GM18858 (cell line): ENCODE results near the gene CABLES2.

ENCODE experiments used
- ATAC-seq: cut with Tn5 transposase; IDR thresholded peaks from one replicate; pipeline ENCODE4 v1.9.1; 2021; ENCODE audit not compliant: unreplicated experiment

Gene CABLES2

DNA sequence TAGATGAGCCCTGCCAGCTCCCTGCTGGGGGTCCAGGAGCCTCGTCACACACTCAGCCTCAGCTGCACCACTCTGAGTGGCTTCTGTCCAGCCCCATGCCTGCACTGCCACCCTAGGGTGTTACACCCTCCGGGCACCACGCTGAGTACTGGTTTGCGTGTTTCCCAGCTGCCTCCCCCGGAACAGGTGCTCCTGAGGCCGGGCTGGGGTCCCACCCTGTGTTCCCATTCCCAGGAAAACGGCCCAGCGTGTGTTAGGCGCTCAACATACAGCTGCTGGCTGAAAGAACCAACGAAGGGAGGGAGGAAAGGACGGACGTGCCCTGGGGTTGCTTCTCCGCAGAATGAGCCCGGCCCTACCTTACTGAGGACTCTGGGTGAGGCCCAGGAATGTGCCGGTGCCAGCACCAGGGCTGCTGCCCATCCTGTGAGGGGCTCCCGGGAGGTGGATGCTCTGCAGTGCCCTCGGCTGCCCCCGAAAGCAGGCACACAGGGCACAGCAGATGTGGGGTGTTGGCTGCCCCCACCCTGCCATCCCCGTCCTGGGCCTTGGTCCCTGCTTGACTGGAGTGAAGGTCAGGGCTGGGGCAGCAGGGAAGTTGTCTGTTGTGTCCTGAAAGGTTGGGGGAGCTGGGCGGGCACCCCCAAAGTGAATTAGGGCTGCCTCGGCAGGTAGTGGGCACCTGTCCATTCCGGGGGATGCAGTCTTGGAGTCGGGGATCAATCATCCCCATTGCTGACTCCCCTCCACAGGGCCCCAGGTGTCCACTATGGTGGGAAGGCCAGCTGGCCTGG, 56.3 kb downstream of the CABLES2 start:
- no peak for ATAC-seq

DNA sequence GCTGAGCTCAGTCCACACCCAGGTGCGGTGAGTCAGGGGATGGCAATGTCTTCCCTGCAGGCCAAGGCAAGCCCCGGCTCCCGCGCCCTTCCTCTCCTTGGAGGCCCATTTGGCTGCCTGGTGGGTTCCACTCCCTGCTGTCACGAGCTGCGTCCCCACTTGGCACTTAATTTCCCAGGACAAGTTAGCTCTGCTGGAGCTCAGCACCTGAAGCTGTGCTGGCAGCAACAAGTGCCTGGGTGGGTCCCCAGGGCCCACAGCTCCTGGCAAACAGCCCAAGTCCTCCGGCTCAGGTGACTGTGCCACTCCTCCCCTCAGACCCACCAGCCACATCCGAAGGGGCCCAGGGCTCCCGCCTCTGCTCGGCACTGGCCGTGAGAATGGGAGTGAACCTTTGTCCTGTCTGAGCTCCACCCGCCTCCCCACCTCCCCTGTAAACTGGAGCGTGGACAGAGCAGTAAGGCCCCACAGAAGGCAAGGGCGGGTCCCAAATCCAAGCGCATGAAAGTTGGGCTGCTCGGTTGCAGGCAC, 56.9 kb downstream of the CABLES2 start:
- no peak for ATAC-seq

- no peak for ATAC-seq
Observed at GRCh38 chr20:62349556-62350097, 57.5 kb downstream of the CABLES2 start.

DNA sequence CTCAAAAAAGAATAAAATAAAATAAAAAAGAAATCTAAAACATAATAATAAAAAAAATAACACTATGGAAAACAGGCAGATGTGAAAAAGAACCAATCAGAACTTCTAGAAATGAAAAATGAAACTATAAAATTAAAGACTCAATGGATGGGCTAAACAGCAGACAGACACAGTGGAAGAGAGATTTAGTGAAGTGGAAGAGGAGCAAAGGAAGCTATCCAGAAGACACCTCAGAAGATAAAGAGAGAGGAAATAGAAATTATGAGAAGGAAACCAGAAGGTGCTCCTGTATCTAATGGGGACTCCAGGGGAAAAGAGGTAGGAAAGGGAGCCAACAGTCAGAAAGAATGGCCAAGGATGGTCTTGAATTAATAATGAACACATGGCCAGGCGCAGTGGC, 58.5 kb downstream of the CABLES2 start:
- ATAC-seq, result no peak

GRCh38 chr20:62347445-62347844, 59.6 kb downstream of the CABLES2 start:
- no peak for ATAC-seq

DNA sequence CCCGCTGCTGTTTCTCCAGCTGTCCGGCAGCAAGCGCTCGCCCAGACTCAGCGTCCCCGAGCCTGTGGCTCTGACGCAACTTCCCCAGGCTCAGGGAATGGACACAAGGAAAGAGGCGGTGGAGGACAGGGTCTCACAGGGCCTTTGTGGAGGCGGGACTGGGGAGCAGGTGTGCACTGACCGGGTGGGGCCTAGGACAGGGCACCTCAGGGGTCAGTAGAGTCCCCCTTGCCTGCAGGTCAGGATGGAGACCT, 60.0 kb downstream of the CABLES2 start:
- ATAC-seq, result no peak

DNA sequence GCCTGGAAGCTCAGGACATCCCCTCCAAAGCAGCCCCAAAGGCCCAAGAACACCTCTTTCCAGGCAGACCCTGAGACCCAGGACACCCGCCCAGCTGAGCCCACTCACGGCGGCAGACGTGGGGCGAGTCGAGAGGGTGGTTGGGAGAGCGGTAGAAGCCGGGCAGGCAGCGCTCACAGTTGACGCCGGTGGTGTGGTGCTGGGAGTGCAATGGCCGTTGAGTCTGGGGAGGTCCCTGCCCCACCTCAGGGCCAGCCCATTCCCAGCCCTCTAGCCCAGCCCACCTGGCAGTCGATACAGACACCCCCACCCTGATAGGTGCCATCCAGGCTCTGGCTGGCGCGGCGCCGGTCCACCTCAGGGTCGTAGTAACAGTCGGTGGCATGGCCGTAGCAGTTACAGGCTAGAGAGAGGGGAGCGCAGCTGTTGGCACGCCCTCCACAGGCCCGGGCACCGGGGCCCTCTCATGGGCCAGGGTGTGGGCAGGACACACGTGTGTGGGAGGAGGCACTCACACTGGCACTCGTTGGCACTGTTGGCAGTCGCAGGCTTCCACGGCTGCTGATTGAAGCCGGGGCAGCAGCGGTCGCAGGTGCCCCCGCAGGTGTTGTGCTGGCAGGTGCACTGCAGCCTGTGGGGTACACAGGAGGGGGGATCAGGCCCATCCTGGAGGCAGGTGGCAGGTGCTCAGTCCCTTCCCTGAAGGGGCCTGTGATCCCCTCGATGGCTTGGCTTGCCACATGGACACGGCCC, 60.5 kb downstream of the CABLES2 start:
- no peak for ATAC-seq

- ATAC-seq, result no peak
Observed at GRCh38 chr20:62345681-62346370, 61.3 kb downstream of the CABLES2 start.

- no peak for ATAC-seq
Observed at GRCh38 chr20:62344782-62345181, 62.3 kb downstream of the CABLES2 start.

DNA sequence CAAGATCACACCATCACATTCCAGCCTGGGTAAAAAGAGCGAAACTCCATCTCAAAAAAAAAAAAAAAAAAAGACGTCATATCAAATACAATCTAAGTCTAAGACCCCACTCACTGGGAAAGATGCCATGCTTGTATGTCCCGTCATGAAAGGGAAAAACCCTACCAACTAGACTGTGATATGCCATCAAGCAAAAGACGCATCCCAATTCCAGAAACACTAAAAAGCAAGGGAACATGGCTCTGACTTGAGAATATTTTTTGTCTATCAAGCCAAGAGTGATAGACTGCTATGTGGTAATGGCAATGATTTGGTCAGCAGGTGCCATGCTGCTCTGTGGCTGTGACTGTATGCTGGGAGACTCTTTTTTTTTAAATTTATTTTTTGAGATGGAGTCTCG, 63.0 kb downstream of the CABLES2 start:
- ATAC-seq, result no peak

DNA sequence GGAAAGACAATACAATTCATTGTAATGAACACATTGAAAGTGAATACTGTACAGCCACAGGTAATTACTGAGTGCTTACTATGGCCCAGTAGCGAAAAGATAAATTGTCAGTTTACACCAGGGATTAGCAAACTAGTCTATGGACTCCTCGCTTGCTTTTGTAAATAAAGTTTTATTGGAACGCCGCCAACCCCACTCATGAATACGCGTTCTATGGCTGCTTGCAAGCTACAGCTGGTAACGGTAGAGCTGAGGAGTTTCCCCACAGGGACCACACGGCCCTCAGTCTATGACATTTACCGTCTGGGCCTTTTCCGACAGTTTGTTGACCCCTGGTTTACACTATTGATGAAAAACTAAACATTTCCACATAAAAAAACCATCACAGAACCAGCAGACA, 64.2 kb downstream of the CABLES2 start:
- ATAC-seq, result no peak

DNA sequence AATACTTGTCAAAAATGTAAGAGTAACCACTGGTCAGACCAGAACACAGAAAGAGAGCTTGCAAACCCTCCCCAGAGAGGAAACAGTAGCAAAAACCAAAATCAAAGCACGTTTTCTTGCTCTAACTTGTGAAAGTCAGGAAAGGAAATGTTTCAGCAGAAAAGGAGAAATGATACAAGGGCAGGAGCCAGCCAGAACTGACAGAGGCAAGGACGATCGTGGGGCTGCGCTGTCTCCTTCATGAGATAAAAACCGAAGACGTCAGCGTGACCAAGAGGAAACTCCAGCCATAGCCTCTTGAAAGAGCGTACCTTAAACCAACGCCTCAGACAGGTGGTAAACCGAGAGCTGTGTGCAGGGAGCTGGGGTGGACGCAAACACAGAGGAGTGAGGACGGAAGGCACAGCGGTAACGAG, 67.4 kb downstream of the CABLES2 start:
- ATAC-seq, result peak; percentile 57
